ENCODE data around the gene TGFA. TPM values are rescaled to one million over a fixed set of nuclear protein-coding genes. Genes with fewer than 3 reads are reported as not detected.

Gene TGFA
- total RNA-seq, 2 experiments from 2014 or later: 0.25 to 0.38 TPM

GRCh38 chr2:70513738-70514137 lies 39.9 kb downstream of the TGFA start:
- TF ChIP-seq, protein P1, sequence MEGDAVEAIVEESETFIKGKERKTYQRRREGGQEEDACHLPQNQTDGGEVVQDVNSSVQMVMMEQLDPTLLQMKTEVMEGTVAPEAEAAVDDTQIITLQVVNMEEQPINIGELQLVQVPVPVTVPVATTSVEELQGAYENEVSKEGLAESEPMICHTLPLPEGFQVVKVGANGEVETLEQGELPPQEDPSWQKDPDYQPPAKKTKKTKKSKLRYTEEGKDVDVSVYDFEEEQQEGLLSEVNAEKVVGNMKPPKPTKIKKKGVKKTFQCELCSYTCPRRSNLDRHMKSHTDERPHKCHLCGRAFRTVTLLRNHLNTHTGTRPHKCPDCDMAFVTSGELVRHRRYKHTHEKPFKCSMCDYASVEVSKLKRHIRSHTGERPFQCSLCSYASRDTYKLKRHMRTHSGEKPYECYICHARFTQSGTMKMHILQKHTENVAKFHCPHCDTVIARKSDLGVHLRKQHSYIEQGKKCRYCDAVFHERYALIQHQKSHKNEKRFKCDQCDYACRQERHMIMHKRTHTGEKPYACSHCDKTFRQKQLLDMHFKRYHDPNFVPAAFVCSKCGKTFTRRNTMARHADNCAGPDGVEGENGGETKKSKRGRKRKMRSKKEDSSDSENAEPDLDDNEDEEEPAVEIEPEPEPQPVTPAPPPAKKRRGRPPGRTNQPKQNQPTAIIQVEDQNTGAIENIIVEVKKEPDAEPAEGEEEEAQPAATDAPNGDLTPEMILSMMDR (IDR thresholded peaks at IDR 0.05): no peak
- no peak for ATAC-seq
- no peak for DNase-seq
- peaks cover 5% of the 10 kb centered on the region for H3K4me1 Mint-ChIP-seq (ENCODE audit: low read depth)
- no peaks in the 10 kb centered on the region for H3K36me3 Mint-ChIP-seq (ENCODE audit: low read depth)
- ChIA-PET POLR2A (interaction anchor here (0.7 kb wide), 1 partner anchor 11 kb away, joined by 3 read pairs; no protein-coding TSS in a partner anchor), CTCF (interaction anchor here (0.7 kb wide), 1 partner anchor 12 kb away, joined by 3 read pairs; no protein-coding TSS in a partner anchor)
- H3K27ac Mint-ChIP-seq: no peak overlapping the region
- no peaks in the 10 kb centered on the region for H3K9me3 Mint-ChIP-seq
- H3K4me3 Mint-ChIP-seq: no peak overlapping the region
- H3K27me3 Mint-ChIP-seq: no peaks in the 10 kb centered on the region
- intact Hi-C loops (cut with micrococcal nuclease): no loop called here

- intact Hi-C loops (cut with micrococcal nuclease): no loop called here
- ChIA-PET POLR2A (no interaction called here), CTCF (interaction anchor here (1.6 kb wide), 1 partner anchor 15 kb away, joined by 3 read pairs; no protein-coding TSS in a partner anchor)
- Mint-ChIP-seq H3K4me3 (no peak overlapping the region), H3K9me3 (no peaks in the 10 kb centered on the region), H3K27me3 (no peaks in the 10 kb centered on the region), H3K27ac (no peak overlapping the region), H3K4me1 (ENCODE audit: low read depth) (peaks cover 5% of the 10 kb centered on the region), H3K36me3 (ENCODE audit: low read depth) (no peaks in the 10 kb centered on the region)
- ATAC-seq (no peak), DNase-seq (no peak)
- TF ChIP-seq, protein P1 (IDR thresholded peaks at IDR 0.05): no peak
Observed at GRCh38 chr2:70511971-70512729, 41.5 kb downstream of the TGFA start.

DNA sequence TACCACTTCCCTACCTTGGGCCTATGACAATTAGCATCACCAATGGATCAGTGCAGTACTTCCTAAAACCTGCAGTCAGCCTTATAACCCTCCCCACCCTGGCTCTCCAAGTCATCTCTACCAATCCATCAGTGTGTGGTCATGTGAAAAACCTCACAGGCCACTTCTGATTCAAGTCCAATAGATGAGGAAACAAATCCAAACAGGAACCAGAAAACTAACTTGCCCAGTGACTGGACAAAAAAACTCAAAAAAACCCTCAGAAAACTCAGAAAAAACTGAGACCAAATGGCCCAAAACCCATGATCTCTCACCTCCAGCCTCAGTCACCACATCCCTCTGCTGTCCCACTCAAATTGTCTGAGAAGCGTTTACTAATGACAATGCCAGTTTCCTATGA lies 43.3 kb downstream of the TGFA start:
- TF ChIP-seq, protein P1 (IDR thresholded peaks at IDR 0.05): no peak
- Mint-ChIP-seq H3K27me3 (no peaks in the 10 kb centered on the region), H3K4me3 (no peak overlapping the region), H3K36me3 (ENCODE audit: low read depth) (no peaks in the 10 kb centered on the region), H3K4me1 (ENCODE audit: low read depth) (no peaks in the 10 kb centered on the region), H3K27ac (no peak overlapping the region), H3K9me3 (no peaks in the 10 kb centered on the region)
- CTCF ChIA-PET: no interaction called here
- DNase-seq: no peak
- intact Hi-C loops (cut with micrococcal nuclease): no loop called here
- POLR2A ChIA-PET: no interaction called here
- no peak for ATAC-seq

DNA sequence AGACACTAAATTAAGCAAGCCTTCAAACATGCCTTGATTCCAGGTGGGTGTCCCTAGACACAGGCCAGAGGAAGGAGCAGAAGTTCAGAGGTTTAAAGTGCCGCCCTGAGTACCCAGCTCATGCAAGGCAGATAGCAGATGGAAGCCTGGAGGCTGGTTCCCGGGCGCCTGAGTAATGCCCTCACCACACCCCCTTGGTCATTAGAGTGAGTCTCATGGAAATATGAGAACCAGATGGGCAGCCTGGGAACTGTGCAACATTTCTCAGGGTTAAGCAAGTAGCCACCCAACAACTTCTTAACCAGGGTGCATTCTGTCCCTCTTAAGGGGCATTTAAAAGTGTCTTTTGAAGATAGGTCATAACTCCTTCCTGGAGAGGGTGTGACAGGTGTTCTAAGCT lies 44.1 kb downstream of the TGFA start:
- H3K4me1 Mint-ChIP-seq (ENCODE audit: low read depth): no peaks in the 10 kb centered on the region
- no peak overlapping the region for H3K4me3 Mint-ChIP-seq
- DNase-seq (no peak), ATAC-seq (no peak)
- no peaks in the 10 kb centered on the region for H3K36me3 Mint-ChIP-seq (ENCODE audit: low read depth)
- H3K27me3 Mint-ChIP-seq: no peaks in the 10 kb centered on the region
- ChIA-PET CTCF (no interaction called here), POLR2A (no interaction called here)
- no peak overlapping the region for H3K27ac Mint-ChIP-seq
- TF ChIP-seq, protein P1 (IDR thresholded peaks at IDR 0.05): no peak
- no peaks in the 10 kb centered on the region for H3K9me3 Mint-ChIP-seq
- intact Hi-C loops (cut with micrococcal nuclease): no loop called here

DNA sequence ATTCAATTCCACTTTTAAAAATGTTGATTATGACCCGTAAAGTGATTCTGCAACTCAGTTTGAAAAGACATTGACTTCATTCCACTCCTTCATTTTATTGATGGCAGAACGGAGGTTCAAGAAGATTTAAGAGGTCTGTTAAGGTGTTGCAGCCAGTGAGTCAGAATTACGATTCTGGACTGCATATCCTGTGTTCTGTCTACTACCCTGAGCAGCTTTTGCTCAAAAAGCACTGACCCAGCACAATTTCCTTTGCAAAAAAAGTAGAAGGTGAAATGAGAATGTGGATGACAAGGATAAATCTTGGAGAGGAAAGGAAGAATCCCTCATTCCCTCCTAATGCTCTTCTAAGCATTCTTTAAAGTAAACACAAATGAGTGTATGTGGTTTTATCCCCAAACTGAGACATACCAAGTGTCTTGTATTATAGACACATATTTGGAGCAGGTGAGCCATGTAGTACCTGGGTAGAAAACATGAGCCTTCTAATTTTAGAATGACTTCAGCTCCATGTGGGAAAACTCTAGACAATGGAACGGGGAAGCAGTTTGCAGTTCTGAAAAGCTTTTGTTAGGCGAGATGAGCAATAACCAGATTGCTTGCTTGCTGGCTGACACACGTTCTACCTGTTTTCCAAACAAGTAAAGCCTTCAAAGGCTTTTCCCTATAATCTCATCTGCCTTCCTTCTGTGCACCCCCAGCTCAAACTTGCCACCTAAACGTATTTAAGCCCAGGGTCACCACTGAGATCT lies 44.7 kb downstream of the TGFA start:
- POLR2A ChIA-PET: no interaction called here
- Mint-ChIP-seq H3K9me3 (no peaks in the 10 kb centered on the region), H3K27ac (no peak overlapping the region), H3K4me3 (no peak overlapping the region), H3K27me3 (no peaks in the 10 kb centered on the region), H3K36me3 (ENCODE audit: low read depth) (no peaks in the 10 kb centered on the region), H3K4me1 (ENCODE audit: low read depth) (no peaks in the 10 kb centered on the region)
- CTCF ChIA-PET: interaction anchor here (0.8 kb wide), 1 partner anchor 11 kb away, joined by 3 read pairs; no protein-coding TSS in a partner anchor
- intact Hi-C loops (cut with micrococcal nuclease): no loop called here
- TF ChIP-seq, protein P1 (IDR thresholded peaks at IDR 0.05): no peak
- DNase-seq: no peak
- no peak for ATAC-seq
